Stimulated activated CD8-positive, alpha-beta memory T cell treated with anti-CD3 and anti-CD28 coated beads, Interleukin-12 subunit alpha, Interleukin-12 subunit beta, amount 100 ng/mL, for 1 hour (primary cell): ENCODE data around the gene BMPER.
A peak's percentile ranks its signal among the peaks of the same experiment; 100 is the strongest.

Source experiments
- DNase-seq: peaks from one replicate; pipeline ENCODE4 v3.0.0-alpha.2; 2020; ENCODE audit warnings: low read depth

The BMPER gene

DNA sequence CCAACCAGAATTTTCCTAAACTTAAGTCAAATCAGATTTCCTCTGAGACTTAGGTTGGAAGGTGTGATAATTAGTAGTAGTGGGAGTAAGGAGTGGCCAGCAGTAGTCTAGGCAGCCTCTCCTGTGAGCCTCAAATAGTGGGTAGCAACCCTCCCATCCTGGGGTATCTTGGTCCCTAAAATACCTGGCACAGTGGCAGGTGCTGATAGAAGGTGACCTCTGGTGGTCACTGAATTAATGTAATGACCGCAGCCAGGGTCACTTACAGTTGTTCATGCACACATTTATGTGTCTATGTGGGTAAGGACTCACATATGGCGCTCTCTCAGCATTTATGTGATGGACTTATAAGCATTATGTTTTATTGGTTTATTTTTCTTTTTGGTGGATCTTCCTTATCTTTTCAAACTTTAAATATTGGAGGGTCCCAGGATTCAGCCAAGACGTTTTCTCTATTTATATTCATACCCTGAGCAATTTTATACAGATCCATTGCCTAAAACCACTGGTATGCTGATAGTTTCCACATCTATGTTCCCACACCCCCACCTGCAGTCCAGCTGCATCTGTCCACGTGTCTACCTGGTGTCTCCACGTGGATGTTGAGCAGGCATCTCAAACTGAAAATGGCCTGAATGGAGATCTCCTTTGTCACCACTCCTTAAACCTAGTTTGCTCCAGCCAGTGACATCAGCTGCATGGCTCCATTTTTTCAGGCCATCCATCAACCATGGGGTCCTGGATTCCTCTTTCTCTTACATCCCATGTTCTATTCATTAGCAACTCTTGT lies 18.3 kb downstream of the BMPER start:
- DNase-seq, result no peak

- no peak for DNase-seq
Observed at GRCh38 chr7:33926535-33926934, 21.2 kb downstream of the BMPER start.

DNA sequence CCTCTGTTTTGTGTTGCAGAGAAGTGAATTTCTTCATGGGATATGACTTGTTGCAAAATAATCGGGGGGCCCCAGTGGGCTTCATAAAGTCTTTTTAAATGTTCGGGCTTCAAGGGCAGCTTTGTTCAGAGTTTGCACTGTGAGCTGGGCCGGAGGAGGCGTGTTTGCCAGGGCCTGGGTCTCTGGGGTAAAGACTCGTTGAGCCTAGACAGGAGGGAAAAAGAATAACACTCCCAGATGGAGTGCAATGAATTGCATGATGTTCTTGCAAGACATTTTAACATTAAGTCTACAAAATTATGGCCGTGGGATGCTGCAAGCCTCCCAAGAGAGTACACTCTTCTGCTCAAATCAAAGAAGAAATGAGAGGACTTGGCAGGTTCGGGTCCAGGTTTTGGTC lies 23.6 kb downstream of the BMPER start:
- DNase-seq, result no peak

DNA sequence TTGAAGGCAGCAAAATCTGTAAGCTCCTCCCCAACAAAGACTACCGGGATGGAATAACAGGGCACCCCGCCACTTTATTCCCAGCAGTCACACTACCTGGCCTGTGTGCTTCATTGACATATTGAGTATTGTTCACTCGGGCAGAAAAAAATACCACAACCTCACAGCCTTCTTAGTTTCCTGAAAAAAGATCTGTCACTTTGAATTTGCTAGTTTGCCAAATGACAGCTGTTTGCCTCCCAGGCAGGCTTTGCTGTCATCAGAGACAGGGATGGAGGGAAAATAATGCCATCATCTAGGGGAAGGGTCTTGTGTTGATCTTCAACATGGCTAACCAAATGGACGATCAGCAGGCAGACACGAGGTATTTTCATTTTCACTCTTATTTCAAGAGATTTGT lies 26.9 kb downstream of the BMPER start:
- no peak for DNase-seq

- peak; percentile 28 for DNase-seq
Observed at GRCh38 chr7:33932832-33933468, 27.6 kb downstream of the BMPER start.

GRCh38 chr7:33933611-33934281 lies 28.4 kb downstream of the BMPER start:
- DNase-seq, result no peak

DNA sequence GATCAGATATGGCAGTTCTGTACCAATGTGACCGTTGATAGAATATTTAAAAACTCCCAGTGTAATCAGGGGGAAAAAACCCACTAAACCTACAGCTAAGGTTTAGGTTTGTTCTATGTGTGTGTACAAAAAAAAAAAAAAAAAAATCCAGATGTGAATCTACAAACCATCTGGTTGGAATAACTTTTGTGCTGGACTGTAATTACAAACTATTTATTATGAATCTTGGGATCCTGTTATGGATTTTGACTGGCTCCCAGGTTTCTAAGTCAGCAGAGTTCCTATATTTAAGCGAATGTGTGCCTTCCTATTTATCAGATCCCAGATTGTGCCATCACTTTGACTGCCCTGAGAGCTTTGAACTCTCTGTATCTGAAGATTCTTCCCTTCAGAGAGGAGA lies 29.1 kb downstream of the BMPER start:
- DNase-seq, result no peak

DNA sequence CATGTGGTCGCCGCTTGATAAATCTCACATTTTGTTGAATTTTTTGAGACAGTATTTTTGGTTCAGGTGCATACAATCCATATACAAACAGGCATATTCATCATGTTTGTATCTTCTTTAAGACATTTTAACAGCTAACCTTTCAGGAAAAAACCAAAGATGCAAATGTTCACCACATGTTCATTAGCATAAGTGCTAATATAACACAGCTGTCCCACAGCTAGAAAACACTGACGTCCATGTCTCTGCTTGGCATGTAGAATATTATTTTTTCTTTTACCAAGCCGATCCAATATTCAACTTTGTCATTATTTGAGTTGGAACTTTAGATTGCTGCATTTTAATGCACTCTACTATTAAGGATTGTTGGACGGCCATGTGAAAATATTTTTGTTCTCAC lies 31.2 kb downstream of the BMPER start:
- no peak for DNase-seq

- DNase-seq, result no peak
Observed at GRCh38 chr7:33937871-33938270, 32.5 kb downstream of the BMPER start.

DNA sequence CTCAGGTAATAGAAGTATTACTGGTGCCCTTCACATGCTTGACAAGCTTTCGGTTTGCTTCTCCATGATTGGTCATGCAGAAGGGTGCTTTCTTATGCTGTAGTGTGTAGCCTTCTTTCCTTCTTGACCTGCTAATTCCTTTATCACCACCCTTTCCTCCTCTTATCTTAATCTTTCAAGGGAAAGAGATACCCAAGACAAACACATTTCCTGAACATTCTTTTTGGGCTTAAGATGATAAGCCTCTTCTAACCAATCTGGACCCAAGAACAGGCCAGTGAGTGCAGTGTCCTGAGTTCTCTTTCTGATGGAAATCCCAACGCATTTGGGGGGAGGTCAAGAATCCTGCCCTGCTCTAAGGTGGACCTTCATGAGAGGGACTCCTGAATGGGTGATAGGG lies 33.8 kb downstream of the BMPER start:
- no peak for DNase-seq

GRCh38 chr7:33940503-33940902 lies 35.2 kb downstream of the BMPER start:
- no peak for DNase-seq

DNA sequence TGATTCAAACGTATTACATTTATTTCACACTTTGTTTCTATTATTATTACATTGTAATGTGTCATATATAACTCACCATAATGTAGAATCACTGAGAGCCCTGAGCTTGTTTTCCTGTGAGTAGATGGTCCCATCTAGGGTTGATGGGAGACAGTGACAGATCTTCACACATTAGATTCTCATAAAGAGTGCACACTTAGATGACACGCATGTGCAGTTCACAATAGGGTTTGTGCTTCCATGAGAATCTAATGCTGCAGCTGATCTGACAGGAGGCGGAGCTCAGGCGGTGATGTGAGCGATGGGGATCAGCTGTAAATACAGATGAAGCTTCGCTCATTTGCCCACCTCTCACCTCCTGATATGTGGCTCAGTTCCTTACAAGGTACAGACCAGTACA lies 36.1 kb downstream of the BMPER start:
- DNase-seq, result no peak

GRCh38 chr7:33946094-33946699 lies 40.9 kb downstream of the BMPER start:
- DNase-seq, result no peak

DNA sequence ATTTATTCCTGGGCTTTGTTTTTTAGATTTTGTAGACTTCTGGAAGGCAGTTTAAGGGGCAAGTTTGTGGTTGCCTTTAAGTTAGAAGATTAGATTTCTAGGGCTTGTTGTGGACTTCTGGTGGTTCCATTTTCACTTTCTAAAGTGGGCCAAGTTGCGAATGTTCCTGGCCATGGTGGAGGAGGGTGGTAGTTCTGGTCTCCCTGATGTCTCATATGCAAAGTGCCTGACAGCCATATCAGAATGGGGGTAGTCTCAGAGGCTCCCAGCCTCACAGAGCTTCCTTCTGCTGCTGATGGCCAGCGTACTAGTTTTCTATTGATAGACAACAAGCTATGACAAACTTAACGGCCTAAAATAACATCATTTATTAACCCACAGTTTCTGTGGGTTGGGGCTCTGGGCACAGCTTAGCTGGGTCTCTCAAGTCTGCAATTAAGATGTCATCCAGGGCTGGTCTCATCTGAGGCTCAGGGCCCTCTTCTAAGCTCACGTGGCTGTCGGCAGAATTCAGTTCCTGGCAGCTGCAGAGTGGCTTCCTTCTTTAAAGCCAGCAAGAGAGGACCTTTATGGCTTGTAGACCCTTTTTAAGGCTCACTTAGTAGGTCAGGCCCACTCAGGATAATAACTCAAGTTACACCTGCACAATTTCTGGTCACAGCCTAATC lies 44.8 kb downstream of the BMPER start:
- DNase-seq, result no peak

DNA sequence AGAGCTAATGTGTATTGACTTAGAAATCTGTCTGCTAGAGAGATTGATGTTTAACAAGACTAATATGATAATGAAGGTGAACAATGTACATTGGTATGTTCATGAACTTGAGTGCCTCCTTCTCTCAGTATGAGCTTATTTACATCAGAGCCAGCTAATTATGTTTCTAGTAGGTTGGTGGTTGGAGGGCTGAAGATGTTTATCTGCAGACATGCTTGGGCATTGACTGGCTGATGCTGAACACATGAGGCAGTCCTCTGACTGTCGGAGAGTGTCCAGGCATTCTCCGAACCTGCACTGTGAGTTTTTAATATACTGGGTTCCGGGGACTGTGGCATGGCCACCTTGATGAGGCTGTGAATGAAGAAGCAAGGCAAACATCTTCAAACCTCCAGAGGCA lies 47.5 kb downstream of the BMPER start:
- no peak for DNase-seq

GRCh38 chr7:33958104-33958503 lies 52.8 kb downstream of the BMPER start:
- DNase-seq, result no peak

- no peak for DNase-seq
Observed at GRCh38 chr7:33959676-33960075, 54.3 kb downstream of the BMPER start.

GRCh38 chr7:33961948-33962347 lies 56.6 kb downstream of the BMPER start:
- DNase-seq, result no peak

GRCh38 chr7:33964417-33965182 lies 59.3 kb downstream of the BMPER start:
- DNase-seq, result no peak

DNA sequence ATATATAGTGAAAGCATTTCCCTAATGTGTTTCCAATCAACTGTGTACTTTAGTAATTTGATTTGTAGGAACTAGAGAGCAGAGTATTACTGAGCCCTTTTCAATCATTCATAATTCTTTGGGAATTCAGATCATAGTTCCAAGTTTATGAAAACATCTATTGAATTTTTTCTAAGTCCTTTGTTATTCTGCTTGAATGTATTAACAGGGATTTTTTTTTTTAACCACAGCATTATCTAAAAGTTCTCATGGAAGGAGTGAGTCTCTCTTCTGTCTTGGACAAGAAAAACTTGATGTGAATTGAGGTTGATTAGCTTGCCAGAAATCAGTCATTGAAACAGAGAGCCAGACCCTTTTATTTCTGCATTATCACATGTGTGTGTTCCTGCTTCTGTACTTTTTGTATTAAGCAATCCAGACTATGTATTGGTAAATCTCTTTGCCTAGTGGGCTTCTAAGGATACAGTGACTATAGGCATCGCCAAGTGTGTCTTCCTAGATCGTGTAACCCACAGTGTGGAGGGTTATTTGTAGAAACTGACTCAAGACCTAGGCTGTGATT lies 59.9 kb downstream of the BMPER start:
- no peak for DNase-seq

GRCh38 chr7:33968591-33968990 lies 63.3 kb downstream of the BMPER start:
- no peak for DNase-seq
